ENCODE results near the gene PLOD2.

The PLOD2 gene

DNA sequence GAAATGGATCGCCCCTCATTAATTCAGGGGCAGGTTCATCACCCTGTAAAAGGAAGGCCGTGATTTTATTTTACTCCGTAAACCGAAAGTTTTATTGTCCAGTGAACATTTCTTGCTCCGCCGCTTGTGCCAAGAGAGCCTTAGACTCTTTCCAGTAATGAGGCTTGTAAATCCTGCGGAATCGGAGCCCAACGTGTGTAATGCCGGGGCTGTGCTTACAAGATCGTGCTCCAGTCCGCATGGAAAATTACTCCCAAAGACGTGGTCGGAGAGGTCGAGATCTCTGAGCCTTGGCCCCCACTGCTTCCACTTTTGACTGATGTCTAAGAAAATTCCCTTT, 649 bp upstream of the PLOD2 start:
- Histone ChIP-seq H3K36me3 (ENCODE audit: insufficient read depth, low read length) (no peaks in the 10 kb centered on the region), H3K4me2 (ENCODE audit: low read depth, low read length, poor library complexity, severe bottlenecking) (no peak overlapping the region), H3K4me3 (ENCODE audit: low read length, poor library complexity, severe bottlenecking) (no peak overlapping the region), H3K4me1 (ENCODE audit: insufficient read depth, low read length, poor library complexity, severe bottlenecking) (no peaks in the 10 kb centered on the region), H2AFZ (ENCODE audit: low read length) (no peak overlapping the region), H3K9me3 (ENCODE audit: insufficient read depth, low read depth, low read length) (no peaks in the 10 kb centered on the region), H3K9me2 (replicated peaks; ENCODE audit: low read depth, low read length) (no peaks in the 10 kb centered on the region), H3K79me2 (ENCODE audit: insufficient read depth, low read length) (no peaks in the 10 kb centered on the region), H3K27me3 (ENCODE audit: insufficient read depth, low read length, poor library complexity, severe bottlenecking) (no peaks in the 10 kb centered on the region), H3F3A (ENCODE audit: low read depth) (no peaks in the 10 kb centered on the region), H4K20me1 (ENCODE audit: insufficient read depth, low read length, poor library complexity, severe bottlenecking) (no peaks in the 10 kb centered on the region), H3K9ac (ENCODE audit: low read depth, low read length, poor library complexity, severe bottlenecking) (no peak overlapping the region)
- no peak for TF ChIP-seq EZH2phosphoT487 (IDR thresholded peaks at IDR 0.05; ENCODE audit: borderline replicate concordance)
- no peak for TF ChIP-seq CTCF (conservative IDR thresholded peaks at IDR 0.05; ENCODE audit: low read length)

DNA sequence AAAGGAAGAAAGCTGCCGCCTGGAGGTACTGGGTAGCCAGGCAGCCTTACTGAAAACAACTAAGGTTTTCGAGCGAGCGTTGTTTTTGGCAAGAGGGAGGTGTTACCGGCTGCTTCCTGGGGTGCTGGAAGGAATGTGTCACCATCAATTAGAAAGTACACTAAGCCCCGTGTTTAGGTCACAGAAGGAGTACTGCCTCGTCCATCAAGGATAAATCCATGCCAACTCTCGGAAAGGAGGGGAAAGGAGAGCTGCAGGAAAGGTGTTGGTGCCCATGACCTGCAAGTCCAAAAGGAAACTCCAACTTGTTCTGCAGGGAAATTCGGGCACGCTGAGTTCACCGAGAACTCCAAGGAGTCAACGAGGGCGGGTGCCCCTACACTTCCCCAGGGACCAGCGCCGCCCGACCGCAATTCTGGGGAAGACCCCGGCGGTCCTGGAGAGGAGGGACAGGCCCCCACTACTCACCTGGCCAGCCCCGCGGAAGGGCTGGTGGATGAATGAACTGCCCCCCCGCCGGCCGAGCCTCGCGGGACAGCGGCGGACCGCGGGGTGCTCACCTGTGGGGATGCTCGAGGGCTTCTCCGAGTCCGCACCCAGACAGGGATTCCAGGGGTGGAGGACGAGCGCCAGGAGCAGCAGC, 542 bp downstream of the PLOD2 start:
- Histone ChIP-seq H3K9me2 (replicated peaks; ENCODE audit: low read depth, low read length) (no peaks in the 10 kb centered on the region), H3K36me3 (ENCODE audit: insufficient read depth, low read length) (no peaks in the 10 kb centered on the region), H3K4me1 (ENCODE audit: insufficient read depth, low read length, poor library complexity, severe bottlenecking) (no peaks in the 10 kb centered on the region), H3K9me3 (ENCODE audit: insufficient read depth, low read depth, low read length) (no peaks in the 10 kb centered on the region), H3K4me2 (ENCODE audit: low read depth, low read length, poor library complexity, severe bottlenecking) (no peak overlapping the region), H3K27me3 (ENCODE audit: insufficient read depth, low read length, poor library complexity, severe bottlenecking) (no peaks in the 10 kb centered on the region), H3K79me2 (ENCODE audit: insufficient read depth, low read length) (no peaks in the 10 kb centered on the region), H2AFZ (ENCODE audit: low read length) (no peak overlapping the region), H3F3A (ENCODE audit: low read depth) (no peaks in the 10 kb centered on the region), H3K4me3 (ENCODE audit: low read length, poor library complexity, severe bottlenecking) (no peak overlapping the region), H4K20me1 (ENCODE audit: insufficient read depth, low read length, poor library complexity, severe bottlenecking) (no peaks in the 10 kb centered on the region), H3K9ac (ENCODE audit: low read depth, low read length, poor library complexity, severe bottlenecking) (no peak overlapping the region)
- TF ChIP-seq EZH2phosphoT487 (IDR thresholded peaks at IDR 0.05; ENCODE audit: borderline replicate concordance), result no peak
- TF ChIP-seq CTCF (conservative IDR thresholded peaks at IDR 0.05; ENCODE audit: low read length), result no peak

GRCh38 chr3:146159616-146160320, 1.2 kb downstream of the PLOD2 start:
- Histone ChIP-seq H4K20me1 (ENCODE audit: insufficient read depth, low read length, poor library complexity, severe bottlenecking) (no peaks in the 10 kb centered on the region), H3K79me2 (ENCODE audit: insufficient read depth, low read length) (no peaks in the 10 kb centered on the region), H3K9ac (ENCODE audit: low read depth, low read length, poor library complexity, severe bottlenecking) (no peak overlapping the region), H2AFZ (ENCODE audit: low read length) (no peak overlapping the region), H3K4me1 (ENCODE audit: insufficient read depth, low read length, poor library complexity, severe bottlenecking) (no peaks in the 10 kb centered on the region), H3K4me3 (ENCODE audit: low read length, poor library complexity, severe bottlenecking) (no peak overlapping the region), H3K27me3 (ENCODE audit: insufficient read depth, low read length, poor library complexity, severe bottlenecking) (no peaks in the 10 kb centered on the region), H3F3A (ENCODE audit: low read depth) (no peaks in the 10 kb centered on the region), H3K9me3 (ENCODE audit: insufficient read depth, low read depth, low read length) (no peaks in the 10 kb centered on the region), H3K9me2 (replicated peaks; ENCODE audit: low read depth, low read length) (no peaks in the 10 kb centered on the region), H3K36me3 (ENCODE audit: insufficient read depth, low read length) (no peaks in the 10 kb centered on the region), H3K4me2 (ENCODE audit: low read depth, low read length, poor library complexity, severe bottlenecking) (no peak overlapping the region)
- TF ChIP-seq CTCF (conservative IDR thresholded peaks at IDR 0.05; ENCODE audit: low read length) (no peak), EZH2phosphoT487 (IDR thresholded peaks at IDR 0.05; ENCODE audit: borderline replicate concordance) (no peak)
